KOPT-K1 (cell line): ENCODE measurements around the gene CRHR2.

Experiments
- H3K27ac ChIP-seq: fragments of 200-600 bp; sonication (generic); 2 replicates; pipeline ENCODE4 v1.5.1; 2016; ENCODE audit warnings: antibody characterized with exemption, mild to moderate bottlenecking, low read depth, low read length; ENCODE audit not compliant: poor library complexity, severe bottlenecking
- H3K36me3 ChIP-seq: fragments of 200-600 bp; sonication (generic); 2 replicates; pipeline ENCODE4 v1.5.1; 2017; ENCODE audit warnings: antibody characterized with exemption, mild to moderate bottlenecking, low read length, moderate library complexity; ENCODE audit not compliant: insufficient read depth
- H3K9me3 ChIP-seq: fragments of 200-600 bp; sonication (generic); 2 replicates; pipeline ENCODE4 v1.5.1; 2017; ENCODE audit warnings: antibody characterized with exemption, low read length, mild to moderate bottlenecking; ENCODE audit not compliant: insufficient read depth, poor library complexity, severe bottlenecking

The CRHR2 gene

GRCh38 chr7:30605832-30606231, 76.4 kb downstream of the CRHR2 start:
- Histone ChIP-seq H3K27ac (no peak overlapping the region), H3K36me3 (peaks cover 100% of the 10 kb centered on the region), H3K9me3 (no peaks in the 10 kb centered on the region)

GRCh38 chr7:30604901-30605300, 77.4 kb downstream of the CRHR2 start:
- H3K36me3 ChIP-seq: peaks cover 100% of the 10 kb centered on the region

More at GRCh38 chr7:30604901-30605300, 77.4 kb downstream of the CRHR2 start:
- H3K9me3 ChIP-seq: no peaks in the 10 kb centered on the region
- H3K27ac ChIP-seq: no peak overlapping the region
